PC-3 (cell line): Measurements from ENCODE around the gene DDX10. TPM values are rescaled to one million over a fixed set of nuclear protein-coding genes. Genes with fewer than 3 reads are reported as not detected.
A peak's percentile ranks its signal among the peaks of the same experiment; 100 is the strongest.

Experiments
- ATAC-seq: fragments of 200-7000 bp; cut with Tn5 transposase; 2 replicates; pipeline ENCODE4 v1.9.1; 2020; ENCODE audit warnings: mild to moderate bottlenecking, moderate library complexity
- BruUV-seq: library from RNA; stranded (reverse); fragments of 400-500 nt; replicated peaks from 2 replicates; lab custom pipeline; 2021; lab: Mats Ljungman, UMichigan
- CTCF ChIA-PET: fragments of 300-600 bp; sonication (Branson Sonifier 250); formaldehyde crosslinking; loops from one replicate; lab custom pipeline; 2022; ENCODE audit warnings: antibody characterized with exemption; lab: Charles Lee
- POLR2A ChIA-PET: fragments of 300-600 bp; sonication (Branson Sonifier 250); formaldehyde crosslinking; loops from one replicate; lab custom pipeline; 2022; ENCODE audit warnings: antibody characterized with exemption; ENCODE audit not compliant: unreplicated experiment; lab: Charles Lee
- DNase-seq: peaks from one replicate; pipeline ENCODE4 v3.0.0-alpha.2; 2015
- H2AFZ ChIP-seq: fragments of 300-600 bp; sonication (generic); 2 replicates; pipeline ENCODE4 v1.6.0; 2016; ENCODE audit warnings: antibody characterized with exemption, low read length
- H3F3A ChIP-seq: fragments of 300-600 bp; sonication (generic); one replicate; pipeline ENCODE4 v1.6.0; 2017; ENCODE audit warnings: antibody characterized with exemption, low read length, control low read depth, mild to moderate bottlenecking; ENCODE audit not compliant: unreplicated experiment
- H3K27ac ChIP-seq: fragments of 300-600 bp; sonication (generic); 2 replicates; pipeline ENCODE4 v1.5.1; 2016; ENCODE audit warnings: mild to moderate bottlenecking, low read length
- H3K27me3 ChIP-seq: fragments of 300-600 bp; sonication (generic); 2 replicates; pipeline ENCODE4 v1.6.1; 2016; ENCODE audit warnings: low read length, mixed read lengths
- H3K36me3 ChIP-seq: fragments of 300-600 bp; sonication (generic); 2 replicates; pipeline ENCODE4 v1.6.1; 2016; ENCODE audit warnings: low read depth, mixed run types, low read length, mixed read lengths
- H3K4me1 ChIP-seq: fragments of 300-600 bp; sonication (generic); 2 replicates; pipeline ENCODE4 v1.5.1; 2016; ENCODE audit warnings: low read length; ENCODE audit not compliant: insufficient read depth
- H3K4me2 ChIP-seq: fragments of 300-600 bp; sonication (generic); 2 replicates; pipeline ENCODE4 v1.6.0; 2016; ENCODE audit warnings: low read length
- H3K4me3 ChIP-seq: fragments of 300-600 bp; sonication (generic); 2 replicates; pipeline ENCODE4 v1.5.1; 2016; ENCODE audit warnings: mild to moderate bottlenecking, low read length, mixed read lengths
- H3K79me2 ChIP-seq: fragments of 300-600 bp; sonication (generic); 2 replicates; pipeline ENCODE4 v1.6.1; 2017; ENCODE audit warnings: low read length, mixed read lengths
- H3K9ac ChIP-seq: fragments of 300-600 bp; sonication (generic); 2 replicates; pipeline ENCODE4 v1.6.0; 2016; ENCODE audit warnings: mild to moderate bottlenecking, low read length
- H3K9me2 ChIP-seq: fragments of 300-600 bp; sonication (generic); replicated peaks from 2 replicates; pipeline ENCODE4 v1.6.1; 2016; ENCODE audit warnings: mixed run types, low read length, mixed read lengths
- H3K9me3 ChIP-seq: fragments of 300-600 bp; sonication (generic); 2 replicates; pipeline ENCODE4 v1.6.1; 2016; ENCODE audit warnings: low read length, mixed read lengths
- H4K20me1 ChIP-seq: fragments of 300-600 bp; sonication (generic); 2 replicates; pipeline ENCODE4 v1.6.1; 2016; ENCODE audit warnings: low read length, mixed read lengths
- EZH2 ChIP-seq: fragments of 300-600 bp; sonication (generic); IDR thresholded peaks from one replicate; pipeline ENCODE4 v1.6.1; 2017; ENCODE audit warnings: antibody characterized with exemption, mild to moderate bottlenecking, low read length; ENCODE audit not compliant: unreplicated experiment
- EZH2phosphoT487 ChIP-seq: fragments of 300-600 bp; sonication (generic); IDR thresholded peaks from 2 replicates; pipeline ENCODE4 v1.6.1; 2018; ENCODE audit warnings: mild to moderate bottlenecking, antibody characterized with exemption, low read length, borderline replicate concordance
- intact Hi-C: fragments of 100-400 bp; cut with micrococcal nuclease; formaldehyde crosslinking; loops from 2 replicates; pipeline ENCODE4 v1.9.0; 2023
- total RNA-seq: library from RNA; depleted of rRNA; stranded (reverse); fragments of >200 nt; gene quantifications from 2 replicates; pipeline ENCODE4 v1.2.3, GENCODE V29; 2014
- TF ChIP-seq, protein P1 (sequence below): fragments of 300-600 bp; sonication (generic); conservative IDR thresholded peaks from 2 replicates; pipeline ENCODE4 v1.5.1; 2017; ENCODE audit warnings: antibody characterized with exemption, low read depth, mild to moderate bottlenecking, low read length

Gene DDX10
- total RNA-seq, 1 experiment from 2014 or later = 55.2 TPM

DNA sequence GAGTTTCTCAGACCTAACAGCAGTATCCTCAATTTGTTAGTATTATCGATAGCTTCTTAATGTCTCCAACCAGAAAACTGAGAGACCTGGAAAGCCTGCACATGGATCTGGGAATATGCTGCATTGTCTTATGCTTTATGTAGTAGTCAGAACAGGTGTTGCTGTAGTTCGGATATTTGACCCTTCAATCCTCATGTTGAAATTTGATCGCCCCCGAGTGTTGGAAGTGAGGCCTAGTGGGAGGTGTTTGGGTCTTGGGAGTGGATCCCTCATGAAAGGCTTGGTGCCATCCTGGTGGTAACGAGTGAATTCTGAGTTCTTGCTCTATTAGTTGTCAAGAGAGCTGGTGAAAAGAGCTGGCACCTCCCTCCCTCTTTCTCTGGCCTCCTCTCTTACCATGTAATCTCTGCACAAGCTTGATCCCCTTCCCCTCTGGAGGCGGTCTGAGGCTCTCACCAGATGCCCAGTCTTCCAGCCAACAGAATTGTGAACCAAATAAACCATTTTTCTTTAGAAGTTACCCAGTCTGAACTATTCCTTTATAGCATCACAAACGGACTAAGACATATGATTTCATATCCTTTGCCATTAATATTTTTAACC lies 227.1 kb downstream of the DDX10 start:
- DNase-seq (no peak), ATAC-seq (no peak)
- ChIA-PET POLR2A (no interaction called here), CTCF (no interaction called here)
- no peak overlapping the region for H3K4me3 ChIP-seq
- TF ChIP-seq EZH2phosphoT487 (no peak), EZH2 (no peak)
- TF ChIP-seq, protein P1, sequence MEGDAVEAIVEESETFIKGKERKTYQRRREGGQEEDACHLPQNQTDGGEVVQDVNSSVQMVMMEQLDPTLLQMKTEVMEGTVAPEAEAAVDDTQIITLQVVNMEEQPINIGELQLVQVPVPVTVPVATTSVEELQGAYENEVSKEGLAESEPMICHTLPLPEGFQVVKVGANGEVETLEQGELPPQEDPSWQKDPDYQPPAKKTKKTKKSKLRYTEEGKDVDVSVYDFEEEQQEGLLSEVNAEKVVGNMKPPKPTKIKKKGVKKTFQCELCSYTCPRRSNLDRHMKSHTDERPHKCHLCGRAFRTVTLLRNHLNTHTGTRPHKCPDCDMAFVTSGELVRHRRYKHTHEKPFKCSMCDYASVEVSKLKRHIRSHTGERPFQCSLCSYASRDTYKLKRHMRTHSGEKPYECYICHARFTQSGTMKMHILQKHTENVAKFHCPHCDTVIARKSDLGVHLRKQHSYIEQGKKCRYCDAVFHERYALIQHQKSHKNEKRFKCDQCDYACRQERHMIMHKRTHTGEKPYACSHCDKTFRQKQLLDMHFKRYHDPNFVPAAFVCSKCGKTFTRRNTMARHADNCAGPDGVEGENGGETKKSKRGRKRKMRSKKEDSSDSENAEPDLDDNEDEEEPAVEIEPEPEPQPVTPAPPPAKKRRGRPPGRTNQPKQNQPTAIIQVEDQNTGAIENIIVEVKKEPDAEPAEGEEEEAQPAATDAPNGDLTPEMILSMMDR = no peak
- intact Hi-C loops = loop anchor here (10.0 kb wide), 1 partner anchor 83 kb away; no protein-coding TSS in a partner anchor
- H3K36me3 ChIP-seq = 0 out of 2 replicates have a peak, but pooled peaks cover under 1% of the 10 kb centered on the region
- H3K27ac ChIP-seq = no peak overlapping the region
- no peaks in the 10 kb centered on the region for H3K27me3 ChIP-seq
- H2AFZ ChIP-seq = no peak overlapping the region
- H3K9ac ChIP-seq = no peak overlapping the region
- H3K4me1 ChIP-seq = peaks cover 38% of the 10 kb centered on the region
- no peaks in the 10 kb centered on the region for H3K79me2 ChIP-seq
- H3F3A ChIP-seq = no peaks in the 10 kb centered on the region
- H3K4me2 ChIP-seq = no peak overlapping the region
- H3K9me3 ChIP-seq = no peaks in the 10 kb centered on the region
- no TSS peak for BruUV-seq
- H3K9me2 ChIP-seq = no peaks in the 10 kb centered on the region
- H4K20me1 ChIP-seq = no peaks in the 10 kb centered on the region

DNA sequence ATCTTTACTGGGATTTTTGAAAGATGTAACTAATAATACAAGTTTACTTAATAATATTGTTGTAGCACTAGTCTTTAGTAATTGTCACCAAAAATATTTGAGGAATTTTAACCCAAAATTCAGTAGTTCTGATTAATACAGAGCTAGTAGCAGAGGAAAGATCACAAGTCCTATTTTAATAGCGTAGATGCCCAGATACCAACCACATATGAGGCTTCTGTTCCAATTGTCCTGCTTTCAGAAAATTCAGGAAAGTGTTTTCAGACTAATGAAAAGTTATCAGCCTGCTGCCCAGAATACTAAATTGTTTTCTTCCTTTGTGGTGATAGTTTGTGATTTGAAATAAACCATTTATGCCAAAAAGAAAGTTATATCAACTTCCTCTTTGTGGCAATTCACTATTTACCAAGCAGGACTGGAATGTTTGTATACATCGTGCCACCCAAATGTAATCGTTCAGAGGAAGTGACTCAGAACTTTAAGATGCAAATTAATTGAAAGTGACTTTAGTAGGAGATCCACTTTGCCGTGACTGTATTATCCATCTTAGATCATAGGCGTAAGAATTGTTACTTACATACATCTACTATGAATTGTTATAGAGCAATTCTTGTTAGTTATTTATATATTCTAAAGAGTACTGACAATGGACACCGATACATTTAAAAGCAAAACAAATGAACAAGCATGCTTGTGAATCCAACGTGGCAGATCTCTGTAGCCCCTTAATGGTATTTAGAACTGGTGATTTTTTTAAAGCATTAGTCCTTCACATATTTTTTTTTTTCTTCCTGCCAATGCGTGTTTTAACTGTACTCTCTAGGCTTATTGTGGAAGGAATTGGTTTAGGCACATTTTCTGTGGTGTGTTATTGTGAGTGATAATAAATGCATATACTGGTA lies 231.0 kb downstream of the DDX10 start:
- CTCF ChIA-PET = interaction anchor here (1.0 kb wide), 1 partner anchor 28 kb away, joined by 3 read pairs; no protein-coding TSS in a partner anchor
- H2AFZ ChIP-seq = no peak overlapping the region

More for the DNA sequence above, 231.0 kb downstream of the DDX10 start:
- TF ChIP-seq, protein P1 = no peak
- TF ChIP-seq EZH2phosphoT487 (no peak), EZH2 (no peak)
- H3K9ac ChIP-seq = peak overlapping the region; percentile 24
- no peaks in the 10 kb centered on the region for H3F3A ChIP-seq
- peaks cover 34% of the 10 kb centered on the region for H3K4me1 ChIP-seq
- intact Hi-C loops = loop anchor here (1.0 to 10.0 kb wide), 4 partner anchors 10 to 79 kb away; no protein-coding TSS in a partner anchor
- H3K36me3 ChIP-seq = peaks cover 16% of the 10 kb centered on the region; the same call in 1 of the 2 replicates
- H3K79me2 ChIP-seq = no peaks in the 10 kb centered on the region
- H3K27me3 ChIP-seq = no peaks in the 10 kb centered on the region
- DNase-seq (peak; percentile 95), ATAC-seq (peak; percentile 92)
- no peaks in the 10 kb centered on the region; the same call in 1 of the 2 replicates for H3K9me3 ChIP-seq
- H4K20me1 ChIP-seq = no peaks in the 10 kb centered on the region
- POLR2A ChIA-PET = interaction anchor here (0.6 kb wide), 1 partner anchor 31 kb away, joined by 5 read pairs; no protein-coding TSS in a partner anchor
- peak overlapping the region; percentile 75 for H3K4me2 ChIP-seq
- TSS peak; percentile 90 for BruUV-seq
- H3K9me2 ChIP-seq = no peaks in the 10 kb centered on the region
- peak overlapping the region; percentile 31; the same call in 1 of the 2 replicates for H3K4me3 ChIP-seq
- H3K27ac ChIP-seq = peak overlapping the region; percentile 67
